ENCODE measurements around the gene SKIC2. TPM values are rescaled to one million over a fixed set of nuclear protein-coding genes. Genes with fewer than 3 reads are reported as not detected.

Gene SKIC2
- total RNA-seq, 1 experiment from 2014 or later: 68.0 TPM

- TF ChIP-seq SRF (IDR thresholded peaks at IDR 0.05; ENCODE audit: low read depth): no peak
- no peak for TF ChIP-seq EZH2 (IDR thresholded peaks at IDR 0.05)
- no peak for TF ChIP-seq ZNF274 (IDR thresholded peaks at IDR 0.05; ENCODE audit: low read depth, low read length)
- TF ChIP-seq POLR2A (IDR thresholded peaks at IDR 0.05; ENCODE audit: borderline replicate concordance, extremely low read depth, insufficient read depth, insufficient read length): no peak
- TF ChIP-seq SIN3A (IDR thresholded peaks at IDR 0.05; ENCODE audit: low read depth): no peak
- no peak for TF ChIP-seq TCF7L2 (IDR thresholded peaks at IDR 0.05; ENCODE audit: borderline replicate concordance, extremely low read depth, insufficient read depth, insufficient read length)
These were observed 12.5 kb upstream of the SKIC2 start (continued) for GRCh38 chr6:31946370-31946885.

- H4K20me1 ChIP-seq (ENCODE audit: insufficient read depth): no peaks in the 10 kb centered on the region
- no peak overlapping the region for H2AFZ ChIP-seq (ENCODE audit: low read depth, low read length, poor library complexity, severe bottlenecking)
- no TSS peak for BruUV-seq (replicated peaks)
- no peak overlapping the region for H3K27ac ChIP-seq (ENCODE audit: low read depth, low read length)
- no peaks in the 10 kb centered on the region for H3K27me3 ChIP-seq (ENCODE audit: insufficient read depth, low read length)
- POLR2A ChIA-PET: no interaction called here
- H3K36me3 ChIP-seq (ENCODE audit: control insufficient read depth in 1 of 2, insufficient read depth in 2 of 2, low read length in 2 of 2): peaks cover 3 to 11% of the 10 kb centered on the region in 2 experiments; a peak in 2 of 4 replicates
- intact Hi-C loops (cut with micrococcal nuclease): no loop called here
- TF ChIP-seq EZH2 (IDR thresholded peaks at IDR 0.05): no peak
- no peak for TF ChIP-seq FOSL1 (IDR thresholded peaks at IDR 0.05; ENCODE audit: low read depth)
- TF ChIP-seq POLR2A (IDR thresholded peaks at IDR 0.05; ENCODE audit: borderline replicate concordance, extremely low read depth, insufficient read depth, insufficient read length): no peak
- no peak for TF ChIP-seq JUND (IDR thresholded peaks at IDR 0.05)
- no peak for TF ChIP-seq RAD21 (IDR thresholded peaks at IDR 0.05; ENCODE audit: low read depth)
- TF ChIP-seq EGR1 (IDR thresholded peaks at IDR 0.05; ENCODE audit: low read depth): no peak
- no peak for TF ChIP-seq SP1 (IDR thresholded peaks at IDR 0.05; ENCODE audit: low read depth)
- TF ChIP-seq ZFX (IDR thresholded peaks at IDR 0.05): no peak
- TF ChIP-seq ZNF274 (IDR thresholded peaks at IDR 0.05; ENCODE audit: low read depth, low read length): no peak
- H3K9me2 ChIP-seq (ENCODE audit: insufficient read depth): no peaks in the 10 kb centered on the region; the same call in 1 of the 2 replicates
- H3K79me2 ChIP-seq (ENCODE audit: insufficient read depth, low read length): no peaks in the 10 kb centered on the region
- no peak overlapping the region for H3K9ac ChIP-seq (ENCODE audit: low read length)
- RAD21 ChIA-PET (ENCODE audit: low non-redundant PET in 1 of 2, low total read pairs in 2 of 2, uncharacterized antibody in 2 of 2, unreplicated experiment in 2 of 2): no interaction called here
- CTCF ChIA-PET: no interaction called here
- H3K9me3 ChIP-seq (ENCODE audit: control insufficient read depth in 1 of 2, insufficient read depth in 1 of 2, low read depth in 1 of 2, low read length in 2 of 2): no peaks in the 10 kb centered on the region
- ATAC-seq (no peak), DNase-seq (ENCODE audit: low read depth, low spot score) (no peak)
- H3K4me3 ChIP-seq (replicated peaks in 1 of 2; ENCODE audit: low read depth in 1 of 2, low read length in 2 of 2): no peak overlapping the region
- H3K4me1 ChIP-seq (ENCODE audit: control insufficient read depth in 1 of 2, insufficient read depth in 2 of 2, low read length in 2 of 2): peaks cover 7 to 37% of the 10 kb centered on the region in 2 experiments; a peak in 3 of 4 replicates
- H3K4me2 ChIP-seq (ENCODE audit: low read length): no peak overlapping the region
These were observed 11.8 kb upstream of the SKIC2 start for GRCh38 chr6:31947070-31947675.

All from HCT116 (cell line).